ENCODE measurements around the gene LGALS8. TPM values are rescaled to one million over a fixed set of nuclear protein-coding genes. Genes with fewer than 3 reads are reported as not detected.

The LGALS8 gene
- polyA plus RNA-seq, 1 donor (not counting 4 experiments of a cell fraction or from before 2014, with no cell fraction given), result 75.2 TPM

GRCh38 chr1:236530286-236530685 is 6.5 kb downstream of the LGALS8 start:
- H3K4me1 ChIP-seq (ENCODE audit: control insufficient read depth, extremely low read depth, insufficient read depth, low read length), result peaks cover 14% of the 10 kb centered on the region

GRCh38 chr1:236530959-236531358 is 7.2 kb downstream of the LGALS8 start:
- TF ChIP-seq CTCF (optimal IDR thresholded peaks at IDR 0.05 in 1 of 3, IDR thresholded peaks at IDR 0.05 in 1 of 3, conservative IDR thresholded peaks at IDR 0.05 in 1 of 3; ENCODE audit: extremely low read depth in 1 of 3, insufficient read depth in 2 of 3, low read length in 3 of 3) (no peak), EZH2 (IDR thresholded peaks at IDR 0.05; ENCODE audit: low read length) (no peak)
- FAIRE-seq, result no peak
- no peaks in the 10 kb centered on the region for H3K9me3 ChIP-seq (ENCODE audit: control insufficient read depth, low read depth, low read length)
- H3K4me1 ChIP-seq (ENCODE audit: control insufficient read depth, extremely low read depth, insufficient read depth, low read length), result peaks cover 14% of the 10 kb centered on the region
- H3K9ac ChIP-seq (ENCODE audit: control insufficient read depth, extremely low read depth, insufficient read depth, low read length), result no peak overlapping the region
- H3K4me3 ChIP-seq (ENCODE audit: control insufficient read depth in 2 of 3, extremely low read depth in 1 of 3, insufficient read depth in 2 of 3, low read depth in 1 of 3, low read length in 3 of 3), result no peak overlapping the region
- no peaks in the 10 kb centered on the region for H4K20me1 ChIP-seq (ENCODE audit: control insufficient read depth, extremely low read depth, insufficient read depth, low read length)
- no peaks in the 10 kb centered on the region for H3K27me3 ChIP-seq (ENCODE audit: control insufficient read depth, extremely low read depth, insufficient read depth, low read length)
- peaks cover 4 to 6% of the 10 kb centered on the region in 2 experiments for H3K36me3 ChIP-seq (ENCODE audit: control insufficient read depth in 2 of 2, extremely low read depth in 1 of 2, insufficient read depth in 2 of 2, low read length in 2 of 2)
- no peak overlapping the region for H3K27ac ChIP-seq (ENCODE audit: control insufficient read depth, insufficient read depth, low read length)
- DNase-seq (ENCODE audit: low read depth, low spot score), result no peak
- dilution Hi-C loops (cut with MboI; ENCODE audit: extremely low pct_ligation_motif_present, low sequenced_read_pairs), result no loop called here
- H3K4me2 ChIP-seq (ENCODE audit: control insufficient read depth, extremely low read depth, insufficient read depth, low read depth, low read length), result no peak overlapping the region
- H3K9me1 ChIP-seq (ENCODE audit: control insufficient read depth, extremely low read depth, insufficient read depth, low read length), result no peaks in the 10 kb centered on the region
- H2AFZ ChIP-seq (ENCODE audit: control insufficient read depth, low read length), result no peak overlapping the region
- no peaks in the 10 kb centered on the region for H3K79me2 ChIP-seq (ENCODE audit: control insufficient read depth, insufficient read depth, low read length)

More at GRCh38 chr1:236530286-236530685, 6.5 kb downstream of the LGALS8 start:
- dilution Hi-C loops (cut with MboI; ENCODE audit: extremely low pct_ligation_motif_present, low sequenced_read_pairs), result no loop called here
- no peak overlapping the region for H3K4me2 ChIP-seq (ENCODE audit: control insufficient read depth, extremely low read depth, insufficient read depth, low read depth, low read length)
- H3K27ac ChIP-seq (ENCODE audit: control insufficient read depth, insufficient read depth, low read length), result no peak overlapping the region
- H2AFZ ChIP-seq (ENCODE audit: control insufficient read depth, low read length), result no peak overlapping the region
- H3K36me3 ChIP-seq (ENCODE audit: control insufficient read depth in 2 of 2, extremely low read depth in 1 of 2, insufficient read depth in 2 of 2, low read length in 2 of 2), result peaks cover 4 to 5% of the 10 kb centered on the region in 2 experiments
- TF ChIP-seq CTCF (optimal IDR thresholded peaks at IDR 0.05 in 1 of 3, IDR thresholded peaks at IDR 0.05 in 1 of 3, conservative IDR thresholded peaks at IDR 0.05 in 1 of 3; ENCODE audit: extremely low read depth in 1 of 3, insufficient read depth in 2 of 3, low read length in 3 of 3), result no peak
- TF ChIP-seq EZH2 (IDR thresholded peaks at IDR 0.05; ENCODE audit: low read length), result no peak
- no peaks in the 10 kb centered on the region for H4K20me1 ChIP-seq (ENCODE audit: control insufficient read depth, extremely low read depth, insufficient read depth, low read length)
- FAIRE-seq, result no peak
- H3K4me3 ChIP-seq (ENCODE audit: control insufficient read depth in 2 of 3, extremely low read depth in 1 of 3, insufficient read depth in 2 of 3, low read depth in 1 of 3, low read length in 3 of 3), result no peak overlapping the region
- H3K27me3 ChIP-seq (ENCODE audit: control insufficient read depth, extremely low read depth, insufficient read depth, low read length), result no peaks in the 10 kb centered on the region
- H3K9me1 ChIP-seq (ENCODE audit: control insufficient read depth, extremely low read depth, insufficient read depth, low read length), result no peaks in the 10 kb centered on the region
- H3K79me2 ChIP-seq (ENCODE audit: control insufficient read depth, insufficient read depth, low read length), result peaks cover 2% of the 10 kb centered on the region
- no peaks in the 10 kb centered on the region for H3K9me3 ChIP-seq (ENCODE audit: control insufficient read depth, low read depth, low read length)
- no peak overlapping the region for H3K9ac ChIP-seq (ENCODE audit: control insufficient read depth, extremely low read depth, insufficient read depth, low read length)
- no peak for DNase-seq (ENCODE audit: low read depth, low spot score)
